Inflammatory macrophage (primary cell): ENCODE data around the gene ADPGK.

Source experiments
- DNase-seq, 2 donors: peaks; one replicate each; pipeline ENCODE4 v3.0.0-alpha.2; 2020 to 2022

The ADPGK gene

GRCh38 chr15:72787526-72787925 is 4.0 kb upstream of the ADPGK start:
- DNase-seq = no peak

GRCh38 chr15:72786676-72787345 is 3.3 kb upstream of the ADPGK start:
- DNase-seq = peak in 1 of 2 donors; percentile 23

- no peak for DNase-seq
Measured at GRCh38 chr15:72786242-72786641, 2.7 kb upstream of the ADPGK start.

GRCh38 chr15:72785841-72786240 is 2.3 kb upstream of the ADPGK start:
- peak in 1 of 2 donors; percentile 33 for DNase-seq

- DNase-seq = peak; percentile 56 to 90
Measured at GRCh38 chr15:72785432-72785831, 1.9 kb upstream of the ADPGK start.

- DNase-seq = no peak
Measured at GRCh38 chr15:72784456-72784876, 908 bp upstream of the ADPGK start.

- peak; percentile 95 to 98 for DNase-seq
Measured at GRCh38 chr15:72783004-72783639, 436 bp downstream of the ADPGK start.

GRCh38 chr15:72782274-72783003 is 1.1 kb downstream of the ADPGK start:
- DNase-seq = no peak

GRCh38 chr15:72781631-72782030 is 1.9 kb downstream of the ADPGK start:
- peak; percentile 66 to 73 for DNase-seq

GRCh38 chr15:72778796-72779195 is 4.8 kb downstream of the ADPGK start:
- DNase-seq = no peak

GRCh38 chr15:72774696-72775383 is 8.7 kb downstream of the ADPGK start:
- peak; percentile 32 to 62 for DNase-seq

- no peak for DNase-seq
Measured at GRCh38 chr15:72771329-72771725, 12.2 kb downstream of the ADPGK start.

GRCh38 chr15:72770673-72771328 is 12.8 kb downstream of the ADPGK start:
- no peak for DNase-seq

- no peak for DNase-seq
Measured at GRCh38 chr15:72766780-72767179, 16.8 kb downstream of the ADPGK start.

- DNase-seq = no peak
Measured at GRCh38 chr15:72766025-72766424, 17.5 kb downstream of the ADPGK start.

GRCh38 chr15:72764656-72765055 is 18.9 kb downstream of the ADPGK start:
- no peak for DNase-seq

- no peak for DNase-seq
Measured at GRCh38 chr15:72760590-72761260, 22.8 kb downstream of the ADPGK start.

- DNase-seq = no peak
Measured at GRCh38 chr15:72758182-72758581, 25.4 kb downstream of the ADPGK start.

- no peak for DNase-seq
Measured at GRCh38 chr15:72754096-72754495, 29.5 kb downstream of the ADPGK start.

- peak; percentile 90 to 94 for DNase-seq
Measured at GRCh38 chr15:72751751-72752455, 31.7 kb downstream of the ADPGK start.

GRCh38 chr15:72749700-72750099 is 33.9 kb downstream of the ADPGK start:
- DNase-seq = no peak
